Hepatocyte (in vitro differentiated cells): ENCODE measurements around the gene LHX5. TPM values are rescaled to one million over a fixed set of nuclear protein-coding genes. Genes with fewer than 3 reads are reported as not detected.

Experiments
- DNase-seq: peaks from one replicate; pipeline ENCODE4 v3.0.0-alpha.2; 2016; ENCODE audit warnings: low spot score
- H2AFZ ChIP-seq: fragments of 200-600 bp; sonication (generic); 2 replicates; pipeline ENCODE4 v1.6.0; 2016; ENCODE audit warnings: antibody characterized with exemption, mild to moderate bottlenecking
- H3K27ac ChIP-seq: fragments of 200-600 bp; sonication (generic); 2 replicates; pipeline ENCODE4 v1.5.1; 2016; ENCODE audit warnings: mild to moderate bottlenecking
- H3K27me3 ChIP-seq: fragments of 200-600 bp; sonication (generic); 2 replicates; pipeline ENCODE4 v1.6.1; 2016
- H3K36me3 ChIP-seq: fragments of 200-600 bp; sonication (generic); replicated peaks from 2 replicates; pipeline ENCODE4 v1.5.1; 2016; ENCODE audit warnings: low read depth; ENCODE audit not compliant: insufficient read depth
- H3K4me1 ChIP-seq: fragments of 200-600 bp; sonication (generic); 2 replicates; pipeline ENCODE4 v1.5.1; 2016; ENCODE audit warnings: mild to moderate bottlenecking, moderate library complexity; ENCODE audit not compliant: insufficient read depth
- H3K4me2 ChIP-seq: fragments of 200-600 bp; sonication (generic); 2 replicates; pipeline ENCODE4 v1.6.0; 2016
- H3K4me3 ChIP-seq: fragments of 200-600 bp; sonication (generic); 2 replicates; pipeline ENCODE4 v1.5.1; 2016; ENCODE audit warnings: mild to moderate bottlenecking
- H3K79me2 ChIP-seq: fragments of 200-600 bp; sonication (generic); 2 replicates; pipeline ENCODE4 v1.6.0; 2017; ENCODE audit warnings: mild to moderate bottlenecking
- H3K9me2 ChIP-seq: fragments of 200-600 bp; sonication (generic); replicated peaks from 2 replicates; pipeline ENCODE4 v1.6.0; 2017; ENCODE audit warnings: mild to moderate bottlenecking; ENCODE audit not compliant: insufficient read depth
- H3K9me3 ChIP-seq: fragments of 200-600 bp; sonication (generic); 2 replicates; pipeline ENCODE4 v1.5.1; 2016; ENCODE audit warnings: low read depth, mild to moderate bottlenecking
- H4K20me1 ChIP-seq: fragments of 200-600 bp; sonication (generic); 2 replicates; pipeline ENCODE4 v1.6.0; 2016; ENCODE audit warnings: mild to moderate bottlenecking; ENCODE audit not compliant: insufficient read depth, poor library complexity, severe bottlenecking
- CTCF ChIP-seq: fragments of 200-600 bp; sonication (generic); IDR thresholded peaks from 2 replicates; pipeline ENCODE4 v1.5.1; 2016; ENCODE audit warnings: antibody characterized with exemption, mild to moderate bottlenecking; ENCODE audit not compliant: poor library complexity
- EZH2 ChIP-seq: fragments of 200-600 bp; sonication (generic); IDR thresholded peaks from 2 replicates; pipeline ENCODE4 v1.6.1; 2016; ENCODE audit warnings: antibody characterized with exemption, mild to moderate bottlenecking, borderline replicate concordance
- EZH2phosphoT487 ChIP-seq: fragments of 200-600 bp; sonication (generic); IDR thresholded peaks from one replicate; pipeline ENCODE4 v1.6.1; 2018; ENCODE audit warnings: antibody characterized with exemption, mild to moderate bottlenecking, low read depth, moderate library complexity; ENCODE audit not compliant: unreplicated experiment, severe bottlenecking
- WGBS: methylation state at CpG from one replicate; pipeline ENCODE4 v1.1.6; 2016; ENCODE audit warnings: low lambda C conversion rate; ENCODE audit errors: missing lambda C conversion rate; 5-methylcytosine and 5-hydroxymethylcytosine counted together
- polyA plus RNA-seq: library from polyadenylated mRNA; unstranded; fragments of >200 nt; fragmentation: Nextera tagmentation; extraction: Ambion mirVana; gene quantifications from 2 replicates; pipeline ENCODE4 v1.2.1, GENCODE V29; 2016
- total RNA-seq: library from RNA; depleted of rRNA; stranded (reverse); fragments of >200 nt; gene quantifications from 2 replicates; pipeline ENCODE4 v1.2.3, GENCODE V29; 2014

Gene LHX5
- total and polyA plus RNA-seq, 2 experiments from 2014 or later, result 0.06 to 0.10 TPM

GRCh38 chr12:113504917-113505316 lies 33.2 kb upstream of the LHX5 start:
- H3K4me1 ChIP-seq, result no peaks in the 10 kb centered on the region
- H4K20me1 ChIP-seq, result no peaks in the 10 kb centered on the region
- no peak overlapping the region for H3K27ac ChIP-seq
- no peak overlapping the region for H3K4me3 ChIP-seq
- no peaks in the 10 kb centered on the region for H3K9me3 ChIP-seq
- no peaks in the 10 kb centered on the region for H3K9me2 ChIP-seq
- no peak overlapping the region for H3K4me2 ChIP-seq
- no peak for DNase-seq
- TF ChIP-seq EZH2 (no peak), CTCF (no peak), EZH2phosphoT487 (no peak)
- 90% methylated on average over 8 of the region's 8 CpGs for WGBS
- H2AFZ ChIP-seq, result no peak overlapping the region
- peaks cover 42% of the 10 kb centered on the region for H3K27me3 ChIP-seq
- H3K36me3 ChIP-seq, result no peaks in the 10 kb centered on the region
- no peaks in the 10 kb centered on the region for H3K79me2 ChIP-seq

- no peak overlapping the region for H2AFZ ChIP-seq
- H3K9me2 ChIP-seq, result no peaks in the 10 kb centered on the region
- 23% methylated on average over 9 of the region's 9 CpGs for WGBS
- H3K36me3 ChIP-seq, result no peaks in the 10 kb centered on the region
- no peak overlapping the region for H3K27ac ChIP-seq
- H3K4me1 ChIP-seq, result no peaks in the 10 kb centered on the region
- TF ChIP-seq CTCF (no peak), EZH2 (no peak)
- H3K79me2 ChIP-seq, result no peaks in the 10 kb centered on the region
- H4K20me1 ChIP-seq, result no peaks in the 10 kb centered on the region
- no peak for DNase-seq
- H3K4me2 ChIP-seq, result no peak overlapping the region
- H3K9me3 ChIP-seq, result no peaks in the 10 kb centered on the region
- no peak overlapping the region for H3K4me3 ChIP-seq
- H3K27me3 ChIP-seq, result peaks cover 34% of the 10 kb centered on the region
Measured at GRCh38 chr12:113500782-113501311, 29.2 kb upstream of the LHX5 start.

GRCh38 chr12:113500306-113500675 lies 28.6 kb upstream of the LHX5 start:
- Histone ChIP-seq H3K4me1 (no peaks in the 10 kb centered on the region), H4K20me1 (no peaks in the 10 kb centered on the region), H3K27me3 (peaks cover 34% of the 10 kb centered on the region), H3K9me2 (no peaks in the 10 kb centered on the region), H2AFZ (no peak overlapping the region), H3K4me3 (no peak overlapping the region), H3K36me3 (no peaks in the 10 kb centered on the region), H3K4me2 (no peak overlapping the region), H3K79me2 (no peaks in the 10 kb centered on the region), H3K27ac (no peak overlapping the region), H3K9me3 (no peaks in the 10 kb centered on the region)
- no peak for DNase-seq
- WGBS, result 49% methylated on average over 8 of the region's 8 CpGs
- TF ChIP-seq CTCF, result no peak

DNA sequence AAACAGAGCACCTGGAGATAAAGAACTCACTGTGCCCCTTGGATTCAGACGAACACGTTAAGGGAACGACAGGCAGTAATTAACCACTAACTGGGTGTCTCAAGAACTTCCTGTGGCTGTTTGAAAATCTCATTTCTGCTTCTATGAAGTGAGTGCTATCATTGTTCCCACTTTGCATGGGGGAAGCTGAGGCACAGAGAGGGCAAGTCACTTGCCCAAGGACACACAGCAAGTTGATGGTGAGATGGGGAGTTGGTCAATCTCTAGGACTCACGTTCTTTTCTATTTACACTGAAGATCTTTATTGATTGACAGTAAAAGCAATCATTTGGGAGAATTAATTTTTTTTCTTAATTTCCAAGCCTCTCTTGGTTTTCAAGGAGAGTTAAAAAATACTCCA lies 26.8 kb upstream of the LHX5 start:
- Histone ChIP-seq H3K9me2 (no peaks in the 10 kb centered on the region), H3K79me2 (no peaks in the 10 kb centered on the region), H4K20me1 (no peaks in the 10 kb centered on the region), H3K9me3 (no peaks in the 10 kb centered on the region), H3K4me1 (no peaks in the 10 kb centered on the region), H3K27me3 (peaks cover 37% of the 10 kb centered on the region), H3K27ac (no peak overlapping the region), H3K4me2 (no peak overlapping the region), H3K4me3 (no peak overlapping the region), H2AFZ (no peak overlapping the region), H3K36me3 (no peaks in the 10 kb centered on the region)
- no peak for TF ChIP-seq EZH2phosphoT487
- no peak for TF ChIP-seq CTCF
- no peak for TF ChIP-seq EZH2
- no peak for DNase-seq
- WGBS, result 64% methylated on average over 4 of the region's 4 CpGs
